GM19452 (cell line): ENCODE measurements around the gene INAFM1.

Experiments
- ATAC-seq: cut with Tn5 transposase; IDR thresholded peaks from one replicate; pipeline ENCODE4 v1.9.1; 2021; ENCODE audit not compliant: unreplicated experiment

The INAFM1 gene

GRCh38 chr19:47309038-47309437 is 34.4 kb downstream of the INAFM1 start:
- no peak for ATAC-seq

- no peak for ATAC-seq
Observed at GRCh38 chr19:47309608-47310007, 34.9 kb downstream of the INAFM1 start, which contains the start of gene C5AR1. C5AR1 (plus strand) TSS chr19:47309861; CDS start chr19:47309896, 35 bp downstream.

- no peak for ATAC-seq
Observed at GRCh38 chr19:47310323-47310722, 35.6 kb downstream of the INAFM1 start.

- ATAC-seq = no peak
Observed at GRCh38 chr19:47310819-47311218, 36.1 kb downstream of the INAFM1 start.

GRCh38 chr19:47312366-47313006 is 37.8 kb downstream of the INAFM1 start:
- no peak for ATAC-seq

GRCh38 chr19:47313754-47314295 is 39.1 kb downstream of the INAFM1 start:
- ATAC-seq = no peak

- no peak for ATAC-seq
Observed at GRCh38 chr19:47315125-47315821, 40.6 kb downstream of the INAFM1 start.

GRCh38 chr19:47316513-47316912 is 41.8 kb downstream of the INAFM1 start:
- no peak for ATAC-seq

GRCh38 chr19:47319923-47320871 is 45.5 kb downstream of the INAFM1 start:
- no peak for ATAC-seq

GRCh38 chr19:47321630-47322029 is 46.9 kb downstream of the INAFM1 start:
- ATAC-seq = no peak

- no peak for ATAC-seq
Observed at GRCh38 chr19:47322058-47322457, 47.4 kb downstream of the INAFM1 start.

- ATAC-seq = no peak
Observed at GRCh38 chr19:47323409-47323808, 48.7 kb downstream of the INAFM1 start.

GRCh38 chr19:47323872-47324271 is 49.2 kb downstream of the INAFM1 start:
- ATAC-seq = no peak

GRCh38 chr19:47324502-47324901 is 49.8 kb downstream of the INAFM1 start:
- no peak for ATAC-seq
